ENCODE measurements around the gene TNFRSF14.

GRCh38 chr1:2537784-2538115 lies 18.4 kb upstream of the TNFRSF14 start:
- TF ChIP-seq CTCF (IDR thresholded peaks at IDR 0.05) (no peak), EZH2 (IDR thresholded peaks at IDR 0.05; ENCODE audit: borderline replicate concordance, insufficient read depth, low read depth, low read length, poor library complexity, severe bottlenecking) (no peak)

Data from B cell (primary cell).